Activated CD4-positive, alpha-beta T cell treated with anti-CD3 and anti-CD28 coated beads for 1 hour (primary cell): ENCODE measurements around the gene TMEM18.

Source experiments
- DNase-seq: peaks from one replicate; pipeline ENCODE4 v3.0.0-alpha.2; 2020

Gene TMEM18

DNA sequence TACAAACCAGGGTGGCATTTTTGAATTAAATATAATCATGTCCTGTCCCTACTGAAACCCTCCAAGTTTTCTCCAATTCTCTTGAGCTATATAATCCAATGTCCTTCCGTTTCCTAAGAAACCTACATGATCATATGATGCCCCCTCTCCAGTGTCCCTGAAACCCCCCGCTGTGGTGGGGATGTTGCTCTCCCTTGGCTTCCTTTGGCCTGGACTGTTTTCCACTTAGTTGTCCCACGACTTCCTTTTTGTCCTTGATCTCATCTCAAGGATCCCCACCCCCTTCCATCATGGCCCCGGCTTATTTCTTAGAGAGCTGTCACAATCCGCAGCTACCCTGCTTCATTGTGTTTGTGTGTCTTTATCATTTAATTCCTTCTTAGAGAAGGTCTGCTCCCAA, 43.8 kb downstream of the TMEM18 start:
- DNase-seq: no peak

DNA sequence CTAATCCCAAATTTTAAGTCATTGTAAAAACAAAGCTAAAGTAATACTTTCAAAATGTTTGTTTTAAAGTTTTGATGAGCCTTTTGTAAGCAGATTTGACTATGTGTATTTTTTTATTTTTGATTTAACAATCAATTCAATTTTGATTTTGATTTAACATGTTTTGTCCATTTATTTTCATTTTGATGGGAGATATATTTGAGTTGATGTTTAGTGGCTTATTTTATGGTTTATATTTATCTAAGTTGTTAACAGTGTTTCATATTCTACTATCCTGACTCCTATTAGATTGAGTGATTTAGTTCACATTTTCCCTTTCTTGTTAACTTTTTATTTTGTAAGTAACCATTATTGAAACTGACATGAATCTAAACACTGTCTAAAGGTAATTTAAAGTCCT, 44.7 kb downstream of the TMEM18 start:
- DNase-seq: no peak

DNA sequence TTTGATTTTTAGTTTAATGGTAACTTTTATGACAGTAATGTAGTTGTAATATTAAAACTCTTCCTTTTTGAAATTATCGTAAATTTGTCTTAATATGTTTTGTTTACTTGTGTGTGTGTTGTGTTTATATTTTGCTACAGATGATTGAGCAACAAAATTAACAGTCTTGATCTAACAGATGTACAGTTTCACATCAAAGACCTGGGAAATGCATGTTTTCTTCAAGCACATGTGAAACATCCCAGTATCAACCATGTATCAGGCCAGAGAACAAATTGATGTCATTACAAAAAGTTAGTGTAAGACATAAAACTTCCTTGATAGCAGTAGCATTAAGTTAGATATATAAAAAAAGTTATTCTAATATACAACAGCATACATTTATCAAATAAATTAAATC, 45.5 kb downstream of the TMEM18 start:
- DNase-seq: no peak

DNA sequence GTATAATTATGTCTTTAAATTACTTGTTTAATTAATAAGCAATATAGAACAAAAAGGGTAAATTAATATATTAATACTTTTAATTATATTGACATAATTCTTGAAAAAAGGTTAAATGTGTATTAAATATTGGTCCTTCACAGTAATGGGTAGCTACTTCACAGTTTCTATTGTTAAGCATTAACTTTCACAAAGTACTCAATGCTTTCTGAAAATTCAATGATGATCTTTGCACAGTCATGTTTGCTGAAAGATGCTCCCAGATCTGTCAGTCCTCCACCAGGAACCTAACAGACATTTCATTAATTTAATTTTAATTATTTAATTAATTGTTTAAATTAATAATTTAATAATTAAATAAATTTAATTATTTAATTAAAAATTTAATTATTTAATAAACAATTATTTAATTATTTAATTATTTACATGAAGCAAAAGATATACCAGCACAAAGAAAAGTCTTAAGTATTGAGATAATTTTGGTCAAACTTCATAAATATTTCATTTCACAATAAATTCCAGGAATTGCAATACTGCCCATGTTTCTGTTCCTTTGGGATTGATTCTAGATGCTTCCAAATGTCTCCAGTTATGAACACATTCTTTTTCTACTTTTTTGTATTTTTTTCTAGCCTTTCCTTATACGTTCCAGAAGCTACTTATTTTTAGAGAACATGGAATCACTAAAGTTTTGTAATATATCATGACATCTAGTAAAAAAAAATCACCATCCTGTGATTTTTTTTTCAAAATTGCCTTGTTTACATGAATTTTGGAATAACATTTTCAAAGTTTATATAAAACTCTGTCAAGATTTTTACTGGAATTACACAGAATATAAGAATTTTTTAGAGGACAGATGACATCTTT, 46.5 kb downstream of the TMEM18 start:
- DNase-seq: no peak

DNA sequence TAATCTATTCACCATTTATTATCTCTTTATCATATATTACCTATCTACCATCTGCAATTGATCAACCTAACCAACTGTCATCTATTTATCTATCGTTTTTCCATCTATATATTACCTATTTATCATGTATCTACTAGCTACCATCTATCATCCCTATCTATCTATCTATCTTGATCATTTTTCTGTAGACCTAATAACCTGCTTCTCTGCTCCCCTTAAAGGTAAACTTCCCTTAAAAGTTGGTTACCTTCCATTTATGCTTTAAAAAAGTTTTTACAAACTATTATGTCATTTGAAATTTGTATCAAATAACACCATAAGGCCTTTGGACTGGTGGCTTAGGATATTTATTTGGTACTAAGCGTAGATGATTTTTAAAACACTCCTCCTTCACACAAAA, 47.2 kb downstream of the TMEM18 start:
- DNase-seq: no peak

DNA sequence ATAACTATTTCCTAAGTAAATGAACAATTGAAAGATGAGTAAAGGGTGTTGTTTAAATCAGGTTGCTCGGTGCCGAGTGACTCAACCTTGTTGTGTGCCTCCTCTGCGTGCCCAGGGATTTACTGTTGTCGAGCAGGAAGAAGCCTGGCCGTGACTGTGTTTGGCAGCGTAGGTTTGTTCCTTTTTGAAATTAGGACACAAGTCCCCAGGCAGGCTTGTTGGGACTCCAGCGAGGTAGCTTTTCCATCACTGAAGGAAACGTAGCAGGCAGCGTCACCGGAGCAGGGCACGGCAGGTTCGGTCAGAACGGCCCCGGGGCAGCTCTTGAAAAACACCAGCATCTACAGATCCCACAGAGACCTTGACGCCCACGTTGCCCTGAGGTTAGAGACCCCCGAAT, 48.6 kb downstream of the TMEM18 start:
- no peak for DNase-seq

DNA sequence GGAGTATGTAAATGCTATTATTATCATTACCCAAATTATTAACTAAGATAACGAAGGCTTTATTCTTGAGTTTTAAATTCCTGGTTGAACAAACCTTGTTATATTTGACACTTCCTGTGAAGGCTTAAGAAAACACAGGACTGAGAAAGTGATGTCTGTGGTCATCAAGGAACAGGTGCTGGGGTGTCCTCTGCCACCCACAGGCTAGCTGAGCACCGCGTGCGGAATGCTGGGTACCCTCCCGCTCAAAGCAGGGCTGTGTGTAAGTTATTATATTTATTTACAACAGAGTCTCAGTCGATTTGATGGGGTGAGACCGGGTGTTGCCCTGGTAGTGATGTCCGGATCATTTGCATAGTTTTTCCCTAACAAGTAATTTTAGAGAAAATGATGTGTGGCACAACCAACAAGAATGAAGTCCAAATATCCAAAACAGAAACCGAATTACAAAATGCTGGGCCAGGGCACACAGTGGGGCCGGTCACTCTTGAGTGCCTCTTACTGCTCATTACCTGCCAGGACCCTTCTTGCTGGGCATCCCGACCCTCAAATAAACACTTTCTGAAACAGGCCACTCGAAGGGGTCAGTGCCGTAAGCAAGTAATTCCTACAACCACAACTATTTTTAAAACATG, 49.2 kb downstream of the TMEM18 start:
- no peak for DNase-seq

DNA sequence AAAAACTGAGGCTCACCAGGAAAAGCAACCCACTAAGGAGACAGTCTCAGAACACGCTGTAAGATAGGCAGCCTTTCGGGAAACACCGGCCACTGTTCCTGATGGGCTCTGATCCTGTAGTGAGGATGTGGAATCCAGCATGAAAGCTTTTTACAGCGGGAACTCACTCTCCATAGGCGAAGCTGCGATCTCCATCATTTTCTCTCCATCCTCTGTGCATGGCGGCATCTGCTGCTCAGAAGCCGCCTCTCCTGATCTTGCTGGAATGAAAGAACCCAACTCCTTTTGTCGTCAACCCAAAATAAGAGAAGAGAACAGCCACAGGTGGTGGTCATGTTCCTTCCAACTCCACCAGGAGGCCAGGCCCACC, 49.9 kb downstream of the TMEM18 start:
- no peak for DNase-seq

DNA sequence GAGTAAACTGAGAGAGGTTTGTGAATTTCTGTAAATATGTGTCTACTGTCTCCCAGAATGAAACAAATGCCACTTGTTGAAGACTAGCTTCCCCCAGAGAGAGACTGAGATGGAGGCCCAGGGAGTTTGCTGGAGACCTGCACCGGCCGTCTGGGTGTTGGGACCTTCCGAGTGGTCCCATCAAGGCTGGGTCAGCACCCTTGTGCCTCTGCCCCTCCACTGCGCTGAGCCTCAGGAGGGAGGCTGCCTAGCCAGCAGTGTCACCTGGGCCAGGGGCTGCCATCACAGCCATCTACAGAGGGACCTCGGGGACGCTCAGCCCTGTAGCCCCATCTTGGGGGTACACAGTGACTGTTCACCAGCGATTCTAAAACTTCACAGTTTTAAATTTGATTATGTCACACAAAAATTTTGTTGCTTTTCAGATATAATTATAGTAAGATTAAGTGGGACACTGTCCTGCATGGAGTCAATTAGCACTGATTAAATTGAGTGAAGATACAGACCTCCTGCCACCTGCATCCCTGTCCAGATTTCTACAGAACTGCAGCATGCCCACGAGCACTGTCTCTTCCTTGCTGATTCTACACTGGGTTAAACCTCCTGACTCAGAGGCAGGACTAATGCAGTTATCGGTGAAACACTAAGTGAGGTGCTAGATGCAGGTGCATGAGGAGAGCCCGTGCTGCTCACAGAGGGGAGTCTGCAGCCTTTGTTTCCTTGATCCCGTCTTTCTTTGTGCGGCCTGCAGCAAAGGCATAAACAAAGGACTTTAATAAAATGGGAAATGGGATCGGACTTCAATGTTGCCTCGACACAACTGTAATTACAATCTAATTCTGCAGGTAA, 50.5 kb downstream of the TMEM18 start:
- no peak for DNase-seq

DNA sequence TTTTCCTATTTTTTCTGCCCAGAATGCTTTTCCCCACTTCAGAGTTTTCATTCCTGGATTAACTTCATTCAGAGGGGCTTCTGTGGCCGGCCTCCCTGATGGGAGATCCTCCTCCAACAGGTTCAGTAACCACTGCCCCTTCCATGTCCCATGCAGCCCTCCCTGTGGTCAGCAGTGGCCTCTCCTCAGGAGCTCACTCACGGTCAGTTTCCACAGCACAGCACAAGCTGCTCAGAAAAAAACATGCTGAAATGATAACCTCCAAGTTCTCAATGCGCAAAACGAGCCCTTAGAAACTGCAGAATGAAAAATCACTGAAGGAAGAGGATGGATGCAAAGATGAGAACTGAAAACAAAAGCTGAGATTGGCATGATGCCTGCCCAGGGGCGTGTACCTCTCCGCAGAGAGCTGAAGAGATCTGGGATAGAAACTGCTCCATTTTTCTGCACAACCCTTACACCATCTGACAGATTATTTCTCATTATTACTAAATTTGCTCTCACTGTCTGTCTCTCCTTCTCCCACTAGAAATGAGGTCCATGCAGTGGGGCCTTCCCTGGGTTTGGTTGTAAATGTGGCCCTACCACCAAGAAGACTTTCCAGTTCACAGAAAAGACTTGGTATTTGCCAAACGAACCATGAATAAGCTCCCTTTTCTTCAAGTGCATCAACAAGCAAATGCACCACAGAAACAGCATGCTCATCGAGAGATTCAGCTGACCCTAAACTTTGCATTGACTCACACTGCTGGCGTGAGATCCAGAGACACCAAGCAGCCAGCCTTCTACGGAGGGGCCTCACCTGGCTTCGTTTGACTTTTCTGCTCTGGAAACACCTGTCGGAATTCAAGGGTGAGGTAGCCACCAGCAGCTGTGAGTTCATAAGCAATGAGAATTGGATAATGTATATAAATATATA, 51.5 kb downstream of the TMEM18 start:
- no peak for DNase-seq

DNA sequence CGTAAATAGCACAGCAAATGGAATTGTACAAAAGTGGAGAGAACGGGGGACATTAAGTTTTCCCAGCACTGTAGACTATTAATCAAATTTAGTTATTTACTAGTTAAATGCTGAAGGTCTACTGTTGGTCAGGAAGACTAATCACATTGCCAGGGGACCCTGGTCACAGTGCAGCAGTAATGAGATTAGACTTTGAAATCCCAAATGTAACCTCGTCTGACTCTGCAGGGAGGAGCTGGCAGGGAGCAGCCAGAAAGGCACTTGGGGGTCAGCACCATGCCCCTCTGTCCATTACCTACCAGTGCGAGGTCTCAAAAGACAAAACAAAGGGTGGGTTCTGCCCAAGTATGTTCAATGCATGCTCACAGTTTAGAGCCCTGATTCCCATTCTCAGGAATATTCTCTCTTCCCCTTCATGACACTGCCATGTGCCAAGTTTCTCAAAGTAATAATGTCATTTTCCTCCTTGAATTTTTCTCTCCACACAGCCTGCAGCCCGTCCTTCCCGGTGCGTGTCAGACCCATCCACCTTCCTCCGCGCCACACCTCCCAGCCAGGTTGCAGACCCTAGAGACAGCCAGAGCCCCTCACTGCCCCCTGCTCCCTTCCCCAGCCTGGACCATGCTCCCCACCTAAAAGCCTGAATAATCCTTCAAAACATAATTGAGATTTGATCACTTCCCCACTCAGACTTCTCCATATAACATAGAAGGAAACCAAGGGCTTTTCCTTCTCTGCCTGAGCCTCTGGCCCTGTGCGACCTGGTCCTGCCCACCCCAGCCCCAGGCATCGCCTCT, 52.5 kb downstream of the TMEM18 start:
- DNase-seq: no peak

DNA sequence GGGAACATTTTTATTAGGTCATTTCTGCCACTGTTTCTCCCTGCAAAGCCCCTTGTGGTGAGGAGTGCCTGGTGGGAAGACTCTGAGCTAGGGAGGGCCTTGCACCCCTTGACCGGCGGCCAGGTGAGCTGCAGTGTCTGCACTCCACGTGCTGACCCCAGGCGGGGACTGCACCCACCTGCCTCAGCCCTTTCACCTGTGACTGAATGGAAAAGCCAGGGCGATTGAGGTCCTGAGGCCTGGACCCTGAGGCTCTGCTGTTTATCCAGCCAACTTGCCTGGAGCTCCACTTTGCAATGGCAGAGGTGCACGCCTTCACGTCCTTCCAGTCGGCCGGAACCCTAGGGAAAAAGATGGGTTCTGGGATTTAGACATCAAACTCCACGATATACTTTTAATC, 53.1 kb downstream of the TMEM18 start:
- DNase-seq: no peak

DNA sequence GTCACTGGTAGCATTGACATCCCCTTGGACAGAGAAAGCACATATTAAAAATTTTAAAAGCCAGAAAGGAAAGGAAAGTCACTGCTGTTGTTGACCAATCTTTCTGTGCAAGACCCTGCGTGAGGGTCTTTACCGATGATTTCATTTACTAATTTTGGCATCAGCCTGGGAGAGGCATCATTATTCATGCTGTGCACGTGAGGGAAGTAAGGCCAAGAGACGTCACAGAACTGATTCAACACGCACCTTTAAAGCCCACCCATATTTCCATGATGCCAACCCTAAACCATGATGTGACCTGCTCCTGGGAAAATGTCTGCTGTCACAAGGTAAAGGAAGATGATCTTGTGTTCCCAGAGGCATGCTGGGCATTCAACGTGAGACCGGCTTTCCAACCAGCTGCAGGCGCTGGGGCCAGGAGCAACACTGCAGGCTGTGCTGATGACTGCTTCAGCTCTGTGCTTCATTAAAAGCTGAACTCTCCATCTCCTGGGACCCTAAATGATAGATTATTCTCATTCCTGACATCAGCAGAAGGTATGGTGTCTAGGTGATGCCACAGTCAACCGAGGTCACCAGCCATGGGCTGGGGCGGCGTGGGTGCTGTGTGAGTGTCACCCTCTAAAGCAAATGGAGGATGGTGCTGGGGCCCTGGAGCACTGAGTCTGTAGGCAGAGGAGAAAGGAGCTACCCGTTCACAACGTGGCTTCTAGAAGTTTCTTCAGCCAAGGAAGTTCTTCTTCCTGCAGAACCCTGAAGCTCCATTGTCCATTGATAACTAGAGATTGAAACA, 53.9 kb downstream of the TMEM18 start:
- DNase-seq: no peak

DNA sequence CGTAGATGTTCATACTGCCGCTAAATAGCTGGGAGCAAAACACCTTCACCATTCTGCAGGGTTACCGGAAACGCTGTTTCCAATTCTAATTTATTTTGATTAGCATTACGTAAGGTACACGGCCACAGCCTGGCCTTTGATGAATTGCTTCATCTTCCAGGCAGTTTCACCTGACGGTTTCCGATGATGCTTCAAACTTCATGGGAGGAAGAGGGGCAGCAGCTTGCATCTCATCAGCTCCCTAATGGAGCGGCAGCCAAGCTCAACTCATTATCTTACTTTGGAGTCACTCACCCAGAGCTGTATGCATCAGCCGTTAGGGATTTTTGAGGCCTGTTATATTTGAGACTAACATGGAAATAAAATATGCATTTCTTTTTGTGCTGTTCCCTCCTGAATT, 54.8 kb downstream of the TMEM18 start:
- DNase-seq: no peak

DNA sequence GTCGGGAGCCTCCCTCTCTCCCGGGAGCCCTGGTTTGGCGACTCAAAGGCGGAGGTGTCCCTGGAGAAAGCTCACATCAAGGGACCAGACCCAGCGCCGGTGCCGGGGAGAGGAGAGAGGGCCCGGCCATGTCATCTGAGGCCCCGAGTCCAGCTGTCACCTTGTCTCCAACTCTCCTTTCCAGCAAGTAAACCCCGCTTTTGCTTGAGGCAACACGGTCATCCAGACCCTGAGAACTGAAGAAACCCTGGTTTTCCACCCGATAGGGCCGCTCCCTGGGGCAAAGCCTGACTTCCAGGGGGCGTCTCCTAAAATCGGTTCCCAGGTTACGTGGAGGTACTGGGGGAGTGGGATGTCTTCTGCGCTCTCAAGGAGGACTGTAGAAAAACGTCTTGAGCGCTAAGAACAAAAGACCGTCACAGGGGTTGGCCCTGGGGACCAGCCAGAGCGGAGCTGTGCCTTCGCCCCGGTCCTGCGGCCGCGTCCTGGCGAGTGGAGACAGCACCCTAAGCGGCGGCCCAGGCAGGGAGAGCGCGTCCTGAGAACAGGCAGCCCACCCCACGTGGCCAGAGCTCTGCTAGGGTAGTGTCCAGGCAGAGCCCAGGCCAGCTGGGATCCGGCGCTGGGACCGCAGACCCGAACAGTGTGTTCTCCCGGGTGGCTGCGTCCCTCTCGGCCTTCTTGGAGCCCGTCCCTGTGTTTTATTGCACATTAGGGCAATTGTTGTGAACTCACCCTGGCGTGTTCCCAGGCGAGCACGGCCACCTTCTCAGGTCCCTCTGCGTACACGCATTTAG, 55.7 kb downstream of the TMEM18 start:
- DNase-seq: no peak

DNA sequence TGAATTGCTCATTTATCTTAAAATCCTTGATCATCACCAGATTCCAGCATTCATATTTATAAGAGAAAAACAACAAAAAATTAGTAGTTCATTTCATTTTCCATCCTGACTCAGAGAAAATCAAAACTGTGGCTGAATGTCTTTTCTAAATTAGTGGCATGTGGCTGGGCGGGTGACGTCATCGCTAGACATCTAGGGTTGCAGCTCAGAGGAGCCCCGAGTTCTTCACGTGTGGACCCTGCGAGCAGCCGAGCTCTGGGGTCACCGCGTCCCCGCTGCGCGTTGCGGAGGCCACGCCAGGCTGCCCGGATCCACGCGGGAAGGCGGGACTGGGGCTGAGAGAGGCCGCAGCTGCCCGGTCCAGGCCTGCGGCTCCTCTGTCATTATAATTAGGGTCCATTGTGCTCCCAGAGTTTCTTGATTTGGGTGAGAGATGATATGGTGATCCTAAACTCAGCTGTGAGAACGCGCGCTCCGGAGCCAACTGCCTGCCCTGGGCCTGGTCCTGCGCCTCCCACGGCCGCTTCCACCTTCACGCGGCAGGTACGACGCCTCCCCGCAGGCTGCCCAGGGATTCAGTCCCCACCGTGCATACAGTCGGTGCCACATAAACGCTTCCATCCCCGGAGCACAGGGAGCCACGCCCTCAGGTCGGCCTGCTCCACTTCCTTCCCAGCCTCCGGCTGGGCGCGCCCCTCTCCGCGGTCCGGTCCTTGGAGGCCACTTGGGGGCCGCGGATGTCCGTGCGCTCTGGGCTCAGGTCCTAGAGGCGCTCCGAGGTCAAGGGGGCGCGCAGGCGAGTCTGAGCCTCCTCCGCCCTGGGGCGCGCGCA, 56.5 kb downstream of the TMEM18 start:
- DNase-seq: no peak

DNA sequence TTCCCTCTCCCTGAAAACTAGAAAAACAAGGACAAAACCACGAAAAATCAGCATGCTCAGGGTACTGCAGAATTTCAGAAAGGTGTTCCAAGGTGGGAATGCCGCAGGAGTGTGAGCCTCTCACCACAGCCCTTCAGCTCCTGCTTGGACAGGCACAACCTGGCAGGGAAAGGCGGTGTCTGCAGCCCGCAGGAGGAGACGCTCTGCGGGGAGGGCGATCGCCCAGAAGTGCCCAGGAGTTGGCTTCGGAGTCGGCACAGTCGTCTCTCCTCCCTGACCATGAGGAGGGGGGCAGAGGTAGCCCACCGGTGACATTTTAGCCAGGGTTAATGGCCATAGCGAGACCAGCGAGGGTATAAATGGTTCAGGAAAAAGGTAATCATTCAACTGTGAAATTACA, 57.2 kb downstream of the TMEM18 start:
- DNase-seq: no peak

DNA sequence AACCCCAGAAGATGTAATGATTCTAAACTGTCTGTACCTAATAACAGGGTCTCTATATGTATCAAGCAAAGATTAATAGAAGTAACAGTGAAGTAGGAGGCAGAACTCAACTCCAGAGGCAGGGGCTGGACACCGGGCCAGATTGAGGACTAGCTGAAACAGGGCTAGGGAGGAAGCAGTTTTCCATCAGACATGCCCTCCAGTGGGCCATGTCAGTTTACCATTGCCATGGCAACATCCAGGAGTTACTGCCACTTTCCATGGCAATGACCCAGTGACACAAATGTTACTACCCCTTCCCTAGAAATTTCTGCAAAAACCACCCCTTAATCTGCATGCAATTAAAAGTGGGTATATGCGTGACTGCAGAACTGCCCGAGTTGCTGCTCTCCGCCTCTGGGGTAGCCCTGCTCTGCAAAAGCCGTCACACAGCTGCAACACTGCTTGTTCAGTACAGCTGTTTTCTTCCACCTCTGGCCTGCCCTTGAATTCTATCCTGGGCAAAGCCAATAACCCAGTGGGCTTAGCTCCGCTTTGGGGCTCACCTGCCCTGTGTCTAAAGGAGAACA, 58.7 kb downstream of the TMEM18 start:
- DNase-seq: no peak

DNA sequence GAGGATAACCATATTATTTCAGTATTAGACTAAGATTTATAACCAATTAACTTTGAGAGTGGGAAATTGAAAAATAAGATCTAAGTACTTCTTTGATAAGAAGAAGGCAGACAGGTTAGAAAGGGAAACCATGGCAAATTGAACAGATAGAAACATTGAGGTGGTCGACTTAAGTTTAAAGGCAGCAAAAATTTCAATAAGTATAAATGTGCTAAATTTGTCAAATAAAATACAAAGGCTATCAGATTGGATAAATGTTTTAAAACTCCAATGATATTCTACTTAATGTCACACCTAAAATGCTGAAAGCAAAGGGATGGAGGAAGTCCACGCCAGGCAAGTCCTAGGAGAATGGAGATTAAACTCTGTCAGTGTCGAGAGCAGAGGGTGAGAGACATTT, 59.2 kb downstream of the TMEM18 start:
- no peak for DNase-seq
